DND-41 (cell line): ENCODE measurements around the gene SAG.

Experiments
- EZH2 ChIP-seq: IDR thresholded peaks from 3 replicates; pipeline ENCODE4 v1.6.1; 2012; ENCODE audit warnings: borderline replicate concordance, low read depth, mild to moderate bottlenecking, moderate library complexity, low read length, inconsistent platforms; ENCODE audit not compliant: severe bottlenecking
- TF ChIP-seq, protein P1 (sequence below): IDR thresholded peaks from 2 replicates; pipeline ENCODE4 v1.5.1; 2012; ENCODE audit warnings: borderline replicate concordance, low read length, moderate library complexity, mild to moderate bottlenecking; ENCODE audit not compliant: poor library complexity, severe bottlenecking; ENCODE audit errors: extremely low read depth

- TF ChIP-seq, protein P1, sequence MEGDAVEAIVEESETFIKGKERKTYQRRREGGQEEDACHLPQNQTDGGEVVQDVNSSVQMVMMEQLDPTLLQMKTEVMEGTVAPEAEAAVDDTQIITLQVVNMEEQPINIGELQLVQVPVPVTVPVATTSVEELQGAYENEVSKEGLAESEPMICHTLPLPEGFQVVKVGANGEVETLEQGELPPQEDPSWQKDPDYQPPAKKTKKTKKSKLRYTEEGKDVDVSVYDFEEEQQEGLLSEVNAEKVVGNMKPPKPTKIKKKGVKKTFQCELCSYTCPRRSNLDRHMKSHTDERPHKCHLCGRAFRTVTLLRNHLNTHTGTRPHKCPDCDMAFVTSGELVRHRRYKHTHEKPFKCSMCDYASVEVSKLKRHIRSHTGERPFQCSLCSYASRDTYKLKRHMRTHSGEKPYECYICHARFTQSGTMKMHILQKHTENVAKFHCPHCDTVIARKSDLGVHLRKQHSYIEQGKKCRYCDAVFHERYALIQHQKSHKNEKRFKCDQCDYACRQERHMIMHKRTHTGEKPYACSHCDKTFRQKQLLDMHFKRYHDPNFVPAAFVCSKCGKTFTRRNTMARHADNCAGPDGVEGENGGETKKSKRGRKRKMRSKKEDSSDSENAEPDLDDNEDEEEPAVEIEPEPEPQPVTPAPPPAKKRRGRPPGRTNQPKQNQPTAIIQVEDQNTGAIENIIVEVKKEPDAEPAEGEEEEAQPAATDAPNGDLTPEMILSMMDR: no peak
- TF ChIP-seq EZH2: no peak
Measured at GRCh38 chr2:233373316-233373715, 65.7 kb downstream of the SAG start.
